H1 (cell line): ENCODE measurements around the gene GNLY. TPM values are rescaled to one million over a fixed set of nuclear protein-coding genes. Genes with fewer than 3 reads are reported as not detected.

Experiments used
- polyA plus RNA-seq, 7 experiments: library from polyadenylated mRNA; depleted of rRNA in 3 of 7; stranded (reverse) in 5 of 7; unstranded in 2 of 7; fragments of >200 nt in 5 of 7; fragments of 200-250 nt in 2 of 7; gene quantifications; 1 replicate in 5 of 7; 2 replicates in 1 of 7; 4 replicates in 1 of 7; pipeline versions ENCODE4 v1.2.1 to v1.2.3, GENCODE V29; 2011 to 2013; ENCODE audit warnings: missing spikeins in 2 of 7, mixed read lengths in 2 of 7
- total RNA-seq: library from RNA; stranded (reverse); fragmentation: NEBNext Ultra II Directional; extraction: Animal tissue kit (Norgen Biotek cat#: 25700); gene quantifications from 2 replicates; pipeline ENCODE4 v1.2.1, GENCODE V29; 2021
- TF ChIP-seq, protein P1 (sequence below): fragments of 300-600 bp; sonication (generic); IDR thresholded peaks from 2 replicates; pipeline ENCODE4 v1.7.1; 2012; ENCODE audit warnings: low read length, moderate library complexity, mild to moderate bottlenecking, inconsistent platforms; ENCODE audit not compliant: insufficient replicate concordance

The GNLY gene
- total and polyA plus RNA-seq, 2 of the 8 experiments (the other 6 are each of a cell fraction or from before 2014, with no cell fraction given) = 0.03 TPM; not detected in 1

DNA sequence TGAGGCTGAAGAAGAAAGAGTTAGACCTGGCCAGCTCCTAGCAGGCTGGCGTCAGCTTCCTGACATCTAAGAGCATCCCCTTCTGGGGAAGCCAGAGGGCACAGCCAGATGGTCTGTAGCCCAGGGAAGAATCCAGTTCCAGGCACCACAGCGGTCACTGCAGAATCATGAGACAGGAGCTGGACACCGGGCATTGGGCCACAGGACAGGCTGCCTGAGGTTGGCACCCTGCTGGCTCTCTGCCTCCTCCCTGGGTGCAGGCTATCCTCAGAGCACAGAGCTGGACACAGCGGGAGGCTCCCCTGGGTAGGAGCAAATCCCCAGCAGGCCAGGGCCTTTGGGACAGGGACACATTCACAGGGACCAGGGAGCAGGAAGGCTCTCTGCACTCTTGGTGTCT, 39.9 kb downstream of the GNLY start (continued):
- TF ChIP-seq, protein P1, sequence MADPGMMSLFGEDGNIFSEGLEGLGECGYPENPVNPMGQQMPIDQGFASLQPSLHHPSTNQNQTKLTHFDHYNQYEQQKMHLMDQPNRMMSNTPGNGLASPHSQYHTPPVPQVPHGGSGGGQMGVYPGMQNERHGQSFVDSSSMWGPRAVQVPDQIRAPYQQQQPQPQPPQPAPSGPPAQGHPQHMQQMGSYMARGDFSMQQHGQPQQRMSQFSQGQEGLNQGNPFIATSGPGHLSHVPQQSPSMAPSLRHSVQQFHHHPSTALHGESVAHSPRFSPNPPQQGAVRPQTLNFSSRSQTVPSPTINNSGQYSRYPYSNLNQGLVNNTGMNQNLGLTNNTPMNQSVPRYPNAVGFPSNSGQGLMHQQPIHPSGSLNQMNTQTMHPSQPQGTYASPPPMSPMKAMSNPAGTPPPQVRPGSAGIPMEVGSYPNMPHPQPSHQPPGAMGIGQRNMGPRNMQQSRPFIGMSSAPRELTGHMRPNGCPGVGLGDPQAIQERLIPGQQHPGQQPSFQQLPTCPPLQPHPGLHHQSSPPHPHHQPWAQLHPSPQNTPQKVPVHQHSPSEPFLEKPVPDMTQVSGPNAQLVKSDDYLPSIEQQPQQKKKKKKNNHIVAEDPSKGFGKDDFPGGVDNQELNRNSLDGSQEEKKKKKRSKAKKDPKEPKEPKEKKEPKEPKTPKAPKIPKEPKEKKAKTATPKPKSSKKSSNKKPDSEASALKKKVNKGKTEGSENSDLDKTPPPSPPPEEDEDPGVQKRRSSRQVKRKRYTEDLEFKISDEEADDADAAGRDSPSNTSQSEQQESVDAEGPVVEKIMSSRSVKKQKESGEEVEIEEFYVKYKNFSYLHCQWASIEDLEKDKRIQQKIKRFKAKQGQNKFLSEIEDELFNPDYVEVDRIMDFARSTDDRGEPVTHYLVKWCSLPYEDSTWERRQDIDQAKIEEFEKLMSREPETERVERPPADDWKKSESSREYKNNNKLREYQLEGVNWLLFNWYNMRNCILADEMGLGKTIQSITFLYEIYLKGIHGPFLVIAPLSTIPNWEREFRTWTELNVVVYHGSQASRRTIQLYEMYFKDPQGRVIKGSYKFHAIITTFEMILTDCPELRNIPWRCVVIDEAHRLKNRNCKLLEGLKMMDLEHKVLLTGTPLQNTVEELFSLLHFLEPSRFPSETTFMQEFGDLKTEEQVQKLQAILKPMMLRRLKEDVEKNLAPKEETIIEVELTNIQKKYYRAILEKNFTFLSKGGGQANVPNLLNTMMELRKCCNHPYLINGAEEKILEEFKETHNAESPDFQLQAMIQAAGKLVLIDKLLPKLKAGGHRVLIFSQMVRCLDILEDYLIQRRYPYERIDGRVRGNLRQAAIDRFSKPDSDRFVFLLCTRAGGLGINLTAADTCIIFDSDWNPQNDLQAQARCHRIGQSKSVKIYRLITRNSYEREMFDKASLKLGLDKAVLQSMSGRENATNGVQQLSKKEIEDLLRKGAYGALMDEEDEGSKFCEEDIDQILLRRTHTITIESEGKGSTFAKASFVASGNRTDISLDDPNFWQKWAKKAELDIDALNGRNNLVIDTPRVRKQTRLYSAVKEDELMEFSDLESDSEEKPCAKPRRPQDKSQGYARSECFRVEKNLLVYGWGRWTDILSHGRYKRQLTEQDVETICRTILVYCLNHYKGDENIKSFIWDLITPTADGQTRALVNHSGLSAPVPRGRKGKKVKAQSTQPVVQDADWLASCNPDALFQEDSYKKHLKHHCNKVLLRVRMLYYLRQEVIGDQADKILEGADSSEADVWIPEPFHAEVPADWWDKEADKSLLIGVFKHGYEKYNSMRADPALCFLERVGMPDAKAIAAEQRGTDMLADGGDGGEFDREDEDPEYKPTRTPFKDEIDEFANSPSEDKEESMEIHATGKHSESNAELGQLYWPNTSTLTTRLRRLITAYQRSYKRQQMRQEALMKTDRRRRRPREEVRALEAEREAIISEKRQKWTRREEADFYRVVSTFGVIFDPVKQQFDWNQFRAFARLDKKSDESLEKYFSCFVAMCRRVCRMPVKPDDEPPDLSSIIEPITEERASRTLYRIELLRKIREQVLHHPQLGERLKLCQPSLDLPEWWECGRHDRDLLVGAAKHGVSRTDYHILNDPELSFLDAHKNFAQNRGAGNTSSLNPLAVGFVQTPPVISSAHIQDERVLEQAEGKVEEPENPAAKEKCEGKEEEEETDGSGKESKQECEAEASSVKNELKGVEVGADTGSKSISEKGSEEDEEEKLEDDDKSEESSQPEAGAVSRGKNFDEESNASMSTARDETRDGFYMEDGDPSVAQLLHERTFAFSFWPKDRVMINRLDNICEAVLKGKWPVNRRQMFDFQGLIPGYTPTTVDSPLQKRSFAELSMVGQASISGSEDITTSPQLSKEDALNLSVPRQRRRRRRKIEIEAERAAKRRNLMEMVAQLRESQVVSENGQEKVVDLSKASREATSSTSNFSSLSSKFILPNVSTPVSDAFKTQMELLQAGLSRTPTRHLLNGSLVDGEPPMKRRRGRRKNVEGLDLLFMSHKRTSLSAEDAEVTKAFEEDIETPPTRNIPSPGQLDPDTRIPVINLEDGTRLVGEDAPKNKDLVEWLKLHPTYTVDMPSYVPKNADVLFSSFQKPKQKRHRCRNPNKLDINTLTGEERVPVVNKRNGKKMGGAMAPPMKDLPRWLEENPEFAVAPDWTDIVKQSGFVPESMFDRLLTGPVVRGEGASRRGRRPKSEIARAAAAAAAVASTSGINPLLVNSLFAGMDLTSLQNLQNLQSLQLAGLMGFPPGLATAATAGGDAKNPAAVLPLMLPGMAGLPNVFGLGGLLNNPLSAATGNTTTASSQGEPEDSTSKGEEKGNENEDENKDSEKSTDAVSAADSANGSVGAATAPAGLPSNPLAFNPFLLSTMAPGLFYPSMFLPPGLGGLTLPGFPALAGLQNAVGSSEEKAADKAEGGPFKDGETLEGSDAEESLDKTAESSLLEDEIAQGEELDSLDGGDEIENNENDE = no peak
